ENCODE data around the gene CCDC181. TPM values are rescaled to one million over a fixed set of nuclear protein-coding genes. Genes with fewer than 3 reads are reported as not detected.

CCDC181 gene
- total RNA-seq, result 0.09 and 0.14 TPM in 2 replicates

DNA sequence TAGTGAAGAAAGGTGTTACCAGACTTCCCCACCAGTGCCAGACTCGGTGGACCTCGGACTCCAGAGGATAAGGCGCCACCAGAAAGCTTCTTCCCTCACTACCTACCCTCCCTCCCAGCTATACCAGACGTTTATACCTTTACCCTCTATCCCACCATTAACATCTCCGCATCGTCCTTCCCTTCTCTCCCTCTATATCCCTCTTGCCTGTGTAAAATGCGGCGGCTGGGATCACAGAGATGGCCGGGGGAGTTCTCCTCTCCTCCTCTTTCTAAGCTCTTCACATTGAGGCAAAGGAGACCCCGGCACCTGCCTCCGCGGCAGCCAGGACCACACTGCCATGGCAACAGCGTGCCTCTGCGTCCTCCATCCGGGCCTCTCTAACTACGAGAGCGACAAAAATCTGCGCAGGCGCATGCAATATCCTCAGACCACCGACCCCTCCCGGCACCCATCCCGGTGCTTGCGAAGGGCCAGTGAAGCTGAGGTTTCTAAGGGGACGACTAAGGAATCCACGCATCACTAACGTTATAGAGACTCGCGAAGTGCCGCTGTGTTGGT lies at the start of gene CCDC181:
CCDC181 (minus strand) TSS at position 394 of the 561 bp plus-strand sequence. CDS start 2,547 bp downstream, outside the sequence.

GRCh38 chr1:169367686-169368405 lies 59.4 kb downstream of the CCDC181 start, which contains the start of the genes BLZF1 and NME7:
Gene BLZF1 (plus strand): TSS chr1:169368195. CDS start chr1:169369523, 1,328 bp downstream.
Gene NME7 (minus strand): TSS chr1:169367797. CDS start chr1:169367710, 87 bp downstream.

Other genes with a start within 250 kb of the CCDC181 start
- 12.2 and 17.7 TPM in 2 replicates for gene NME7, start 59.7 kb downstream of the CCDC181 start, total RNA-seq
- gene BLZF1, start 59.3 kb downstream of the CCDC181 start, total RNA-seq, result 21.5 and 31.2 TPM in 2 replicates
- 8.1 and 10.7 TPM in 2 replicates for gene SLC19A2, start 58.5 kb upstream of the CCDC181 start, total RNA-seq
- under 0.01 TPM in 1 of 2 replicates, not detected in the other for gene F5, start 159.0 kb upstream of the CCDC181 start, total RNA-seq
- not detected in 2 replicates for gene SELP, start 202.7 kb upstream of the CCDC181 start, total RNA-seq